AG09309 (cell line): ENCODE data around the gene CDK11B.
A peak's percentile ranks its signal among the peaks of the same experiment; 100 is the strongest.
"Not testable (repeated sequence)": the region's sequence is repeated elsewhere in the genome, so short reads cannot be mapped to it uniquely, and the experiment has no call there.

ENCODE experiments used
- DNase-seq: peaks from one replicate; pipeline ENCODE4 v3.0.0-alpha.2; 2010; ENCODE audit warnings: low read depth
- H3K4me3 ChIP-seq: 2 replicates; pipeline ENCODE4 v1.5.1; 2011; ENCODE audit warnings: mild to moderate bottlenecking, low read depth, low read length, moderate library complexity; ENCODE audit not compliant: control insufficient read depth
- TF ChIP-seq, protein P1 (sequence below): IDR thresholded peaks from 2 replicates; pipeline ENCODE4 v1.5.1; 2011; ENCODE audit warnings: mild to moderate bottlenecking, low read depth, low read length, inconsistent platforms; ENCODE audit not compliant: insufficient read depth, control insufficient read depth; ENCODE audit errors: missing control alignments

Gene CDK11B

GRCh38 chr1:1669468-1670440, 10.9 kb upstream of the CDK11B start:
- TF ChIP-seq, protein P1, sequence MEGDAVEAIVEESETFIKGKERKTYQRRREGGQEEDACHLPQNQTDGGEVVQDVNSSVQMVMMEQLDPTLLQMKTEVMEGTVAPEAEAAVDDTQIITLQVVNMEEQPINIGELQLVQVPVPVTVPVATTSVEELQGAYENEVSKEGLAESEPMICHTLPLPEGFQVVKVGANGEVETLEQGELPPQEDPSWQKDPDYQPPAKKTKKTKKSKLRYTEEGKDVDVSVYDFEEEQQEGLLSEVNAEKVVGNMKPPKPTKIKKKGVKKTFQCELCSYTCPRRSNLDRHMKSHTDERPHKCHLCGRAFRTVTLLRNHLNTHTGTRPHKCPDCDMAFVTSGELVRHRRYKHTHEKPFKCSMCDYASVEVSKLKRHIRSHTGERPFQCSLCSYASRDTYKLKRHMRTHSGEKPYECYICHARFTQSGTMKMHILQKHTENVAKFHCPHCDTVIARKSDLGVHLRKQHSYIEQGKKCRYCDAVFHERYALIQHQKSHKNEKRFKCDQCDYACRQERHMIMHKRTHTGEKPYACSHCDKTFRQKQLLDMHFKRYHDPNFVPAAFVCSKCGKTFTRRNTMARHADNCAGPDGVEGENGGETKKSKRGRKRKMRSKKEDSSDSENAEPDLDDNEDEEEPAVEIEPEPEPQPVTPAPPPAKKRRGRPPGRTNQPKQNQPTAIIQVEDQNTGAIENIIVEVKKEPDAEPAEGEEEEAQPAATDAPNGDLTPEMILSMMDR, result no peak
- DNase-seq, result no peak
- H3K4me3 ChIP-seq, result no peak overlapping the region

DNA sequence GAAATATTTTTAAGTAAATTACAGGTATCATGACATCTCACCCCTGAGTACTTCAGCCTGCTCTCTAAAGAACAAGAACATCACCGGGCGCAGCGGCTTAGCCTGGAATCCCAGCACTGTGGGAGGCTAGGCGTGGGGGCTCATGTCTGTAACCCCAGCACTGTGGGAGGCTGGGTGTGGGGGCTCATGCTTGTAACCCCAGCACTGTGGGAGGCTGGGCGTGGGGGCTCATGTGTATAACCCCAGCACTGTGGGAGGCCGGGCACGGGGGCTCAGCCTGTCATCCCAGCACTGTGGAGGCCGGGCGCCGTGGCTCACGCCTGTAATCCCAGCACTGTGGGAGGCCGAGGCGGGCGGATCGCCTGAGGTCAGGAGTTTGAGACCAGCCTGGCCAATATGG, 7.7 kb upstream of the CDK11B start:
- TF ChIP-seq, protein P1, result no peak
- no peak overlapping the region for H3K4me3 ChIP-seq
- DNase-seq, result no peak

GRCh38 chr1:1665815-1666251, 7.0 kb upstream of the CDK11B start:
- no peak overlapping the region for H3K4me3 ChIP-seq
- no peak for DNase-seq
- TF ChIP-seq, protein P1, result peak; percentile 48

DNA sequence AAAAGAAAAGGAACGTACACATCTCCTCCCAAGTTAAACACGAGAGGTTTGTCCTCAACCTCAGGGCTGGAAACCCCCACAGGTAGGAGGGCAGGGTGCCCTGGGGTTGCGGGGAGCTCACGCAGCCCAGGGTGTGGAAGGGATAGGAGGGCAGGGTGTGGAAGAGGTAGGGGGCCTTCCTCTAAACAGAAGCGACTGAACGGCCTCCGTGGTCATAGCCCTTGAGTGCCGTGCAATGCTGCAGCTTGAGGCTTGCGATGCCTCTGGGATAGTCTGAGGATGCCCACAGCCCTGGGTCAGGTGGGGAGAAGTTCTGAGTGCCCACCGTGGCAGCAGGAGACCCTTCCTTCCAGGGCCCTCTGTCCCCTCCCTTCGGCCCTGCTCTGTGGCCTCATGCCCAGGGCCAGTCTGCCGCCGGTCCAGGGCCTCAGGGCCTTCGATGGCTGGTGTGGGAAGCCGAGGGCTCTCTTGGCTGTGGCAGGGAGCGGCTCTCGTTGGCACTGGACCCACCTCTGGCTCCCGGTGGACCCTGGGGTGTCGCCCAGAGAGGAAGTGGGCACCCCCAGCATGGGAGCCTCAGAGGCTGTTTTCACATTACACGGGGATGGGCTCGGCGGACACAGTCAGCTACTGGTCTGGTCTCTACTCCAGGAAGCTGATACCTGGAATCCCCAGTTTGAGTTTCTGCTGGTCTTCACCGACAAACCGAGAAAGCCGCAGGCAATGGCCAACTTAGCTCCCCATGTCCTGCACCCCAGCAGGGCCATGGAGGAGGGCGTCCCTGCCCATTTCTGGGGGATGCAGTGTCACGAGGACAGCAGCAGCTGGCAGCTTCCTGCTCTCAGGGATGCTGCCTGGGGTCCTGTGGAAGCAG, 6.4 kb upstream of the CDK11B start:
- TF ChIP-seq, protein P1, result no peak
- DNase-seq, result no peak
- H3K4me3 ChIP-seq, result no peak overlapping the region

- not testable (repeated sequence) for DNase-seq, H3K4me3 ChIP-seq
Measured at GRCh38 chr1:1664318-1664717, 5.5 kb upstream of the CDK11B start.

- not testable (repeated sequence) for H3K4me3 ChIP-seq, DNase-seq
Measured at GRCh38 chr1:1662830-1663560, 4.2 kb upstream of the CDK11B start.

DNA sequence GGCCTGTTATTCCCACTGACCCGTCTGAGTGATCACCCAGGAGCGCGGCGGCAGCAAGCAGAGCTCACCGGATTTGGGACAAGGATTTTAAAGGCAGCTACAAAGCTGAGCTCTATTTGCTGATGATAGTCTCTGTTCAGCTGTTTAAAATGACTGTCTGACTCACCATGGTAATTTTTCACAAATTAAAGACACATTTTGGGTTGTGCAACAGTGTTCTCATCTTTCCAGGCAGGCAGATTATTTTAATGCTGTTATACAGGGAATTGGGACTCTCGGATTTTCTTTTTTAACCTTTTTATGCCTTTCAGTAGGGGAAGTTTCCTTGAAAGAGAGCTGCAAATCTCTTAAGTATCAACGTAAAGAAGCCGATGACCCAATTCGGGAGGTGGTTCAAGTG, 3.6 kb upstream of the CDK11B start:
- not testable (repeated sequence) for DNase-seq, H3K4me3 ChIP-seq

- H3K4me3 ChIP-seq, DNase-seq: not testable (repeated sequence)
Measured at GRCh38 chr1:1648265-1648664, 10.5 kb downstream of the CDK11B start.

DNA sequence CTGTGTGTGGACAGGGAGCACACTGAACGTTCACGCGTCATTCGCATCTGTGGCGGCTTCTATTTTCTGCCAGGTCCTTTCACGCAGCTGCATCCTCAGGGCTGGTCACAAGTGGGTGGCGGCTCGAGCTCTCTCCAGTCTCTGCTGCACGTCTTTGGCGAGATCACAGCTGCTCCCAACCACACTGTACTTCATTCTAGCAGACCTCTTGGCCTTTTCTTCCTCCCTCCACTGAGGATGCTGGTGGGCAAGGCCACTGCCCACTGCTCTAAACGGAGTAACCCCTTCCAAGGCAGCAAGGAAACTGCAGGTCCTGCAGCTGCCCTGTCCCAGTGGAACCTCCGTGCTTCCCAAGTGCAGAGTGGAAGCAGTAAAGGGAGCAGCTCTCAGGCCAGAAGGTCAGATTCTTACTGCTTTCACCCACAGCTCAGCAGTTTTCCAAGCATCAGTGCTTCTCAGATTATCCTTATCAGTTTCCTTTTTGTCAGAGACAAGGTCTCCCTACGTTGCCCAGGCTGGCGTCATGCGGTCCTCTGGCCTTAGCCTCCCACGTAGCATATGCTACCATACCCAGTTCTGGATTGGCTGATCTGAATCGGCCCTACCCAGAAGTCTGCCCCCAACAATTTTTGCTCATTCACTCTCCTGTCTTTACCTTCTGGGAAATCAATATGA, 11.1 kb downstream of the CDK11B start:
- not testable (repeated sequence) for DNase-seq, H3K4me3 ChIP-seq

- not testable (repeated sequence) for DNase-seq
Measured at GRCh38 chr1:1646326-1646725, 12.5 kb downstream of the CDK11B start.

DNA sequence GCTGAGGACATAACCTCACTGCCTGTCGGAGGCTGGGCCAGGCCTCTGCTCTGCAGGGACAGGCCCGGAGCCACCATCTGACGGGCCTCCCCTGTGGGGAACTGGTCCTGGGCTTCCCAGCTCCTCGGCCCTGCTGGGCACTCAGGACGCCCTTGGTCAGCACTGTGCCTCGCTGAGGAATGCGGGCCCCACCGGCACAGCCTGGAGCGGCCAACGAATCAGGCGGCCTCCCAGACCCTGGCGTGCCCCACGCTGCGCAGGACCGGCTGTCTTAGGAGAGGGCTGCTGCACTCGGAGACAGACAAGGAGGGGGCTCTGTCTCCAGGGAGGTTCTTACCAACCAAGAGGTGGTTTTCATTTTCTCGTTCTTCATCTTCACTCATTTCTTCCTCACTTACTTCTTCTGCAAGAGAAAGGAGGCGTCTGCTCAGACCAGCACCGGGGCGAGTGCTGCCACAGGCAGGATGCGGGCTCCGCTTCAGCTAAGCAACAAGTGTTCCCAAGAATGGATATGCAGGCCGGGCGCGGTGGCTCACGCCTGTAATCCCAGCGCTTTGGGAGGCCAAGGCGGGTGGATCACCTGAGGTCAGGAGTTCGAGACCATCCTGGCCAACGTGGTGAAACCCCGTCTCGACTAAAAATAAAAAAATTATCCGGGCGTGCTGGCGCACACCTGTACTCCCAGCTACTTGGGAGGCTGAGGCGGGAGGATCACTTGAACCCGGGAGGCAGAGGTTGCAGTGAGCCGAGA, 17.9 kb downstream of the CDK11B start:
- not testable (repeated sequence) for H3K4me3 ChIP-seq, DNase-seq

More at GRCh38 chr1:1646326-1646725, 12.5 kb downstream of the CDK11B start:
- H3K4me3 ChIP-seq, result not testable (repeated sequence)
